ENCODE measurements around the gene SPACDR. TPM values are rescaled to one million over a fixed set of nuclear protein-coding genes. Genes with fewer than 3 reads are reported as not detected.

SPACDR gene
- polyA plus RNA-seq, 1 donor from 2014 or later = not detected

DNA sequence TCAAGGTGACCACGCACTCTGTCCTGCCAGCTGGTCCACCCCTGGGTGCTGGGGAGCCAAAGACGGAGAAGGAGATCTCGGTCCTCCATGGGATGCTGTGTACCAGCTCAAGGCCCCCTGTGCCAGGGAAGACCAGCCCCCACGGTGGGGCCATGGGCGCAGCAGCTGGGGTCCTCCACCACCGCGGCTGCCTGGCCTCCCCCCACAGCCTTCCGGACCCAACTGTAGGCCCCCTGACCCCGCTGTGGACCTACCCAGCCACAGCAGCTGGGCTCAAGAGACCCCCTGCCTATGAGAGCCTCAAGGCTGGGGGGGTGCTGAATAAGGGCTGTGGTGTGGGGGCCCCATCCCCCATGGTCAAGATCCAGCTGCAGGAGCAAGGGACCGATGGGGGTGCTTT is 25.1 kb upstream of the SPACDR start:
- H3K27me3 ChIP-seq (ENCODE audit: insufficient read depth, low read depth, low read length) = no peaks in the 10 kb centered on the region
- H3K9me3 ChIP-seq (ENCODE audit: low read length) = no peaks in the 10 kb centered on the region
- peaks cover 49% of the 10 kb centered on the region for H3K79me2 ChIP-seq (replicated peaks; ENCODE audit: insufficient read depth, low read length)
- no peaks in the 10 kb centered on the region for H4K20me1 ChIP-seq (ENCODE audit: insufficient read depth)
- H3K4me3 ChIP-seq (ENCODE audit: low read length) = peak overlapping the region; percentile 65
- H3K9me2 ChIP-seq (ENCODE audit: insufficient read depth, low read length) = no peaks in the 10 kb centered on the region
- no peak overlapping the region for H2AFZ ChIP-seq (ENCODE audit: low read depth, low read length)
- peak overlapping the region; percentile 97 for H3K27ac ChIP-seq (ENCODE audit: low read length)
- no peaks in the 10 kb centered on the region for H3K36me3 ChIP-seq (ENCODE audit: insufficient read depth, low read length)
- TF ChIP-seq, protein P1, sequence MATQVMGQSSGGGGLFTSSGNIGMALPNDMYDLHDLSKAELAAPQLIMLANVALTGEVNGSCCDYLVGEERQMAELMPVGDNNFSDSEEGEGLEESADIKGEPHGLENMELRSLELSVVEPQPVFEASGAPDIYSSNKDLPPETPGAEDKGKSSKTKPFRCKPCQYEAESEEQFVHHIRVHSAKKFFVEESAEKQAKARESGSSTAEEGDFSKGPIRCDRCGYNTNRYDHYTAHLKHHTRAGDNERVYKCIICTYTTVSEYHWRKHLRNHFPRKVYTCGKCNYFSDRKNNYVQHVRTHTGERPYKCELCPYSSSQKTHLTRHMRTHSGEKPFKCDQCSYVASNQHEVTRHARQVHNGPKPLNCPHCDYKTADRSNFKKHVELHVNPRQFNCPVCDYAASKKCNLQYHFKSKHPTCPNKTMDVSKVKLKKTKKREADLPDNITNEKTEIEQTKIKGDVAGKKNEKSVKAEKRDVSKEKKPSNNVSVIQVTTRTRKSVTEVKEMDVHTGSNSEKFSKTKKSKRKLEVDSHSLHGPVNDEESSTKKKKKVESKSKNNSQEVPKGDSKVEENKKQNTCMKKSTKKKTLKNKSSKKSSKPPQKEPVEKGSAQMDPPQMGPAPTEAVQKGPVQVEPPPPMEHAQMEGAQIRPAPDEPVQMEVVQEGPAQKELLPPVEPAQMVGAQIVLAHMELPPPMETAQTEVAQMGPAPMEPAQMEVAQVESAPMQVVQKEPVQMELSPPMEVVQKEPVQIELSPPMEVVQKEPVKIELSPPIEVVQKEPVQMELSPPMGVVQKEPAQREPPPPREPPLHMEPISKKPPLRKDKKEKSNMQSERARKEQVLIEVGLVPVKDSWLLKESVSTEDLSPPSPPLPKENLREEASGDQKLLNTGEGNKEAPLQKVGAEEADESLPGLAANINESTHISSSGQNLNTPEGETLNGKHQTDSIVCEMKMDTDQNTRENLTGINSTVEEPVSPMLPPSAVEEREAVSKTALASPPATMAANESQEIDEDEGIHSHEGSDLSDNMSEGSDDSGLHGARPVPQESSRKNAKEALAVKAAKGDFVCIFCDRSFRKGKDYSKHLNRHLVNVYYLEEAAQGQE (IDR thresholded peaks at IDR 0.05; ENCODE audit: borderline replicate concordance) = no peak
- TF ChIP-seq SMC3 (conservative IDR thresholded peaks at IDR 0.05; ENCODE audit: poor library complexity) (no peak), TAF1 (IDR thresholded peaks at IDR 0.05; ENCODE audit: low read depth) (no peak), POLR2AphosphoS5 (IDR thresholded peaks at IDR 0.05) (no peak), EP300 (conservative IDR thresholded peaks at IDR 0.05; ENCODE audit: poor library complexity, severe bottlenecking) (no peak), MXI1 (conservative IDR thresholded peaks at IDR 0.05; ENCODE audit: poor library complexity, severe bottlenecking) (no peak), EZH2 (IDR thresholded peaks at IDR 0.05; ENCODE audit: borderline replicate concordance, insufficient read depth, low read length, poor library complexity, severe bottlenecking) (no peak), RAD21 (conservative IDR thresholded peaks at IDR 0.05) (no peak)
- TF ChIP-seq, protein P2, sequence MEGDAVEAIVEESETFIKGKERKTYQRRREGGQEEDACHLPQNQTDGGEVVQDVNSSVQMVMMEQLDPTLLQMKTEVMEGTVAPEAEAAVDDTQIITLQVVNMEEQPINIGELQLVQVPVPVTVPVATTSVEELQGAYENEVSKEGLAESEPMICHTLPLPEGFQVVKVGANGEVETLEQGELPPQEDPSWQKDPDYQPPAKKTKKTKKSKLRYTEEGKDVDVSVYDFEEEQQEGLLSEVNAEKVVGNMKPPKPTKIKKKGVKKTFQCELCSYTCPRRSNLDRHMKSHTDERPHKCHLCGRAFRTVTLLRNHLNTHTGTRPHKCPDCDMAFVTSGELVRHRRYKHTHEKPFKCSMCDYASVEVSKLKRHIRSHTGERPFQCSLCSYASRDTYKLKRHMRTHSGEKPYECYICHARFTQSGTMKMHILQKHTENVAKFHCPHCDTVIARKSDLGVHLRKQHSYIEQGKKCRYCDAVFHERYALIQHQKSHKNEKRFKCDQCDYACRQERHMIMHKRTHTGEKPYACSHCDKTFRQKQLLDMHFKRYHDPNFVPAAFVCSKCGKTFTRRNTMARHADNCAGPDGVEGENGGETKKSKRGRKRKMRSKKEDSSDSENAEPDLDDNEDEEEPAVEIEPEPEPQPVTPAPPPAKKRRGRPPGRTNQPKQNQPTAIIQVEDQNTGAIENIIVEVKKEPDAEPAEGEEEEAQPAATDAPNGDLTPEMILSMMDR (IDR thresholded peaks at IDR 0.05; ENCODE audit: poor library complexity, severe bottlenecking) = no peak
- H3K4me2 ChIP-seq (ENCODE audit: low read length) = peak overlapping the region; percentile 55
- peak overlapping the region; percentile 77 for H3K9ac ChIP-seq (ENCODE audit: low read length)
- H3F3A ChIP-seq (ENCODE audit: insufficient read depth, low read length, poor library complexity, severe bottlenecking) = no peaks in the 10 kb centered on the region

DNA sequence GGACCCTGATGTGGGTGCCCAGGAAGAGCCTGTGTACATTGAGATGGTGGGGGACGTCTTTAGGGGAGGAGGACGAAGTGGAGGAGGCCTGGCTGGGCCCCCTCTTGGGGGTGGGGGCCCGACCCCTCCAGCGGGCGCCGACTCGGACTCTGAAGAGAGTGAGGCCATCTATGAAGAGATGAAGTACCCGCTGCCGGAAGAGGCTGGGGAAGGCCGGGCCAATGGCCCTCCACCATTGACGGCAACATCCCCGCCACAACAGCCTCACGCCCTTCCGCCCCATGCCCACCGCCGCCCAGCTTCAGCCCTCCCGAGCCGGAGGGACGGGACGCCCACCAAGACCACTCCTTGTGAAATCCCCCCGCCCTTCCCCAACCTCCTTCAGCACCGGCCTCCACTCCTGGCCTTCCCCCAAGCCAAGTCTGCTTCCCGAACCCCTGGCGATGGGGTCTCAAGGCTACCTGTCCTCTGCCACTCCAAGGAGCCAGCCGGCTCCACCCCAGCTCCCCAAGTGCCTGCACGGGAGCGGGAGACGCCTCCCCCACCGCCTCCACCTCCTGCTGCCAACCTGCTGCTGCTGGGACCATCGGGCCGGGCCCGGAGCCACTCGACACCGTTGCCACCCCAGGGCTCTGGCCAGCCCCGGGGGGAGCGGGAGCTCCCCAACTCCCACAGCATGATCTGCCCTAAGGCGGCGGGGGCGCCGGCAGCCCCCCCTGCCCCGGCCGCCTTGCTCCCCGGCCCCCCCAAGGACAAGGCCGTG is 24.5 kb upstream of the SPACDR start:
- no peak overlapping the region for H3K4me2 ChIP-seq (ENCODE audit: low read length)
- peaks cover 53% of the 10 kb centered on the region for H3K79me2 ChIP-seq (replicated peaks; ENCODE audit: insufficient read depth, low read length)
- no peaks in the 10 kb centered on the region for H4K20me1 ChIP-seq (ENCODE audit: insufficient read depth)
- H3K9me2 ChIP-seq (ENCODE audit: insufficient read depth, low read length) = no peaks in the 10 kb centered on the region
- peak overlapping the region; percentile 65 for H3K4me3 ChIP-seq (ENCODE audit: low read length)
- no peaks in the 10 kb centered on the region for H3K27me3 ChIP-seq (ENCODE audit: insufficient read depth, low read depth, low read length)
- peak overlapping the region; percentile 97 for H3K27ac ChIP-seq (ENCODE audit: low read length)
- H3K36me3 ChIP-seq (ENCODE audit: insufficient read depth, low read length) = no peaks in the 10 kb centered on the region
- no peaks in the 10 kb centered on the region for H3F3A ChIP-seq (ENCODE audit: insufficient read depth, low read length, poor library complexity, severe bottlenecking)
- TF ChIP-seq POLR2AphosphoS5 (IDR thresholded peaks at IDR 0.05) (no peak), EZH2 (IDR thresholded peaks at IDR 0.05; ENCODE audit: borderline replicate concordance, insufficient read depth, low read length, poor library complexity, severe bottlenecking) (no peak), MXI1 (conservative IDR thresholded peaks at IDR 0.05; ENCODE audit: poor library complexity, severe bottlenecking) (no peak), RAD21 (conservative IDR thresholded peaks at IDR 0.05) (no peak), SMC3 (conservative IDR thresholded peaks at IDR 0.05; ENCODE audit: poor library complexity) (no peak), EP300 (conservative IDR thresholded peaks at IDR 0.05; ENCODE audit: poor library complexity, severe bottlenecking) (no peak), TAF1 (IDR thresholded peaks at IDR 0.05; ENCODE audit: low read depth) (no peak)
- TF ChIP-seq, protein P2 (IDR thresholded peaks at IDR 0.05; ENCODE audit: poor library complexity, severe bottlenecking) = no peak
- TF ChIP-seq, protein P1 (IDR thresholded peaks at IDR 0.05; ENCODE audit: borderline replicate concordance) = no peak
- H2AFZ ChIP-seq (ENCODE audit: low read depth, low read length) = no peak overlapping the region
- no peaks in the 10 kb centered on the region for H3K9me3 ChIP-seq (ENCODE audit: low read length)
- H3K9ac ChIP-seq (ENCODE audit: low read length) = peak overlapping the region; percentile 77

Measured in neural cell (in vitro differentiated cells).